Immature natural killer cell (primary cell): ENCODE measurements around the gene GABPB1. TPM values are rescaled to one million over a fixed set of nuclear protein-coding genes. Genes with fewer than 3 reads are reported as not detected.

Experiments
- DNase-seq, 3 donors: peaks; one replicate each; pipeline ENCODE4 v3.0.0; 2022; ENCODE audit warnings: mixed read lengths in 1 of 3
- H3K27ac Mint-ChIP-seq, 6 donors: one replicate each; pipeline ENCODE4 v1.8.0; 2020; ENCODE audit warnings: mixed read lengths in 6 of 6, mild to moderate bottlenecking in 5 of 6, inconsistent platforms in 4 of 6, moderate library complexity in 3 of 6
- H3K27me3 Mint-ChIP-seq, 3 donors: one replicate each; pipeline ENCODE4 v1.8.0; 2020 to 2021; ENCODE audit warnings: low read depth in 3 of 3, mild to moderate bottlenecking in 3 of 3, mixed read lengths in 3 of 3, moderate library complexity in 3 of 3, inconsistent platforms in 1 of 3
- H3K36me3 Mint-ChIP-seq, 3 donors: one replicate each; pipeline ENCODE4 v1.8.0; 2020; ENCODE audit warnings: mixed read lengths in 3 of 3, inconsistent platforms in 2 of 3, mild to moderate bottlenecking in 2 of 3
- H3K4me1 Mint-ChIP-seq, 2 donors: one replicate each; pipeline ENCODE4 v1.8.0; 2020; ENCODE audit warnings: inconsistent platforms in 2 of 2, mild to moderate bottlenecking in 2 of 2, mixed read lengths in 2 of 2, moderate library complexity in 1 of 2
- H3K4me3 Mint-ChIP-seq, 5 donors: one replicate each; pipeline ENCODE4 v1.8.0; 2020; ENCODE audit warnings: mild to moderate bottlenecking in 5 of 5, mixed read lengths in 5 of 5, inconsistent platforms in 3 of 5, moderate library complexity in 3 of 5
- H3K9me3 Mint-ChIP-seq, 6 donors: one replicate each; pipeline ENCODE4 v1.8.0; 2020; ENCODE audit warnings: mild to moderate bottlenecking in 6 of 6, mixed read lengths in 6 of 6, inconsistent platforms in 4 of 6, moderate library complexity in 3 of 6
- polyA plus RNA-seq, 3 donors: library from polyadenylated mRNA; unstranded; fragments of 300-500 nt; fragmentation: Illumina TruSeq; gene quantifications; one replicate each; pipeline ENCODE4 v1.2.3, GENCODE V29; 2021

Gene GABPB1
- polyA plus RNA-seq, 3 donors from 2014 or later = 31.0 to 61.9 (median 33.1) TPM

GRCh38 chr15:50361756-50362155, 6.8 kb upstream of the GABPB1 start:
- DNase-seq = no peak
- H3K4me1 Mint-ChIP-seq = peaks cover 11 to 16% of the 10 kb centered on the region in 2 donors
- H3K4me3 Mint-ChIP-seq = no peak overlapping the region
- peaks cover 0 to 2% (median 0%) of the 10 kb centered on the region in 3 donors for H3K27me3 Mint-ChIP-seq
- no peaks in the 10 kb centered on the region for H3K9me3 Mint-ChIP-seq
- peak overlapping the region in 3 of 6 donors; percentile 17 to 55 (median 39) for H3K27ac Mint-ChIP-seq
- peaks cover 0 to 24% (median 7%) of the 10 kb centered on the region in 3 donors for H3K36me3 Mint-ChIP-seq

GRCh38 chr15:50358845-50359244, 3.8 kb upstream of the GABPB1 start:
- H3K4me1 Mint-ChIP-seq = peaks cover 27 to 33% of the 10 kb centered on the region in 2 donors
- DNase-seq = no peak
- H3K27ac Mint-ChIP-seq = no peak overlapping the region
- H3K9me3 Mint-ChIP-seq = peaks cover 0 to 2% (median 0%) of the 10 kb centered on the region in 6 donors
- H3K27me3 Mint-ChIP-seq = peaks cover 20 to 23% (median 22%) of the 10 kb centered on the region in 3 donors
- H3K36me3 Mint-ChIP-seq = peaks cover 2 to 27% (median 7%) of the 10 kb centered on the region in 3 donors
- no peak overlapping the region for H3K4me3 Mint-ChIP-seq

- H3K4me1 Mint-ChIP-seq = peaks cover 52 to 57% of the 10 kb centered on the region in 2 donors
- H3K36me3 Mint-ChIP-seq = peaks cover 7 to 15% (median 9%) of the 10 kb centered on the region in 3 donors
- DNase-seq = no peak
- peaks cover 27 to 32% (median 31%) of the 10 kb centered on the region in 3 donors for H3K27me3 Mint-ChIP-seq
- peaks cover 0 to 2% (median 0%) of the 10 kb centered on the region in 6 donors for H3K9me3 Mint-ChIP-seq
- peak overlapping the region; percentile 98 to 100 (median 100) for H3K27ac Mint-ChIP-seq
- H3K4me3 Mint-ChIP-seq = peak overlapping the region; percentile 93 to 99 (median 97)
Measured at GRCh38 chr15:50355980-50356379, 982 bp upstream of the GABPB1 start.

DNA sequence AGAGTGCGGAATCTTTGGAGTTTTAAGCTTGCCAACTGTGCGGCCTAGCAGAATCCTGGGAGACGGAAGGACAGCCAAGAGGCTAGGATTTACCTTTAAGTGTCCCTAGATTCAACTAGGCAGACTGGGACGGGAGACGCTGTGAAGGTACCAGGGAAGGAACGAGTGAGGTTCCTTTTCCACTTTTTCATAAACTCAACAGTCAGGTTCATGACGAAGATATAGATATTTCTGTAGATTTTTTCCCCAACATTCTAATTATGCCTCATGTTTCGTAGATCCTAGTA, 564 bp upstream of the GABPB1 start:
- peak overlapping the region; percentile 93 to 99 (median 97) for H3K4me3 Mint-ChIP-seq
- peaks cover 0 to 2% (median 0%) of the 10 kb centered on the region in 6 donors for H3K9me3 Mint-ChIP-seq
- H3K36me3 Mint-ChIP-seq = peaks cover 7 to 15% (median 9%) of the 10 kb centered on the region in 3 donors
- peaks cover 56 to 62% of the 10 kb centered on the region in 2 donors for H3K4me1 Mint-ChIP-seq
- peak overlapping the region; percentile 98 to 100 (median 100) for H3K27ac Mint-ChIP-seq
- peaks cover 27 to 32% (median 31%) of the 10 kb centered on the region in 3 donors for H3K27me3 Mint-ChIP-seq
- DNase-seq = no peak

DNA sequence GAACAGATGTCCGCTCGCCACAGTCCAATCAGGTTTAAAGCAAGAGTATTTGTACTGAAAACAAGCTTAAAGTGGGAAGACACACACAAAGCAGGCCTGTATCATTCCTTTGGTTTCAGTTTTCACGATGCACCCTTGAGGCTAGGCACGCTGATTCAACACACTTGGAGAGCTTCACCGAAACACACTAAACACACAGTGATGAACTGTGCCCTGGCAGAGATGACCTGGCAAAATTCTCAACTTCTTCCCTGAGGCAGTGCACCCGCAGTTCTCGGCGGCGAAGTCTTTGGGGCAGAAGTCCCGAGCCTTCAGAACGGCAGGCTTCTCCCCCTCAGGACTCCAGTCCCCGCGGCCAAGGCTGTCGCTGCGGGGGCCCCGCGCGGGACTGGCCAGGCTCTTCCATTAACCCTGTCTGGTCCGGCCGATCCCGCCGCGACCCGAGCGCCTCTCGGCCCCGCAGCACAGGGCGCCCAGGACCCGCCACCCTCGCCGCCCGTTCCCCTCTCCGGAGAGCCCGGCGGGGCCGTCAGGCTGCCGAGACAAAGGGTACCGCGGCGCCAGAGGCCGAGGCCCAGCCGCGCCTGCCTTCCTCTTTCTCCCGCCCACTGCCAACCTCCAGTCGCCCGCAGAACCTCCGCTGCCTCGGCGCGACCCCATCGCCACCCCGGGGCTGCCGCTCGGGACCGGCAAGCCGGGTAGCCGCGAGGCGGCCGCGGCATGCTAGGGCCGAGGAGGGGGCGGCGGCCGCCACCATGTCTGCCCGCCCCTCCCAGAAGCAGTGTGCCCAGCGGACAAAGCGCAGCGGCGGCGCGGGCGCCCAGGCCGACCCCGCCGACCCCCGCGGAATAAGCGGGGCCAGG, 792 bp downstream of the GABPB1 start:
- Mint-ChIP-seq H3K4me3 (peak overlapping the region; percentile 93 to 99 (median 97)), H3K27ac (peak overlapping the region; percentile 98 to 100 (median 100)), H3K9me3 (peaks cover 0 to 2% (median 0%) of the 10 kb centered on the region in 6 donors), H3K4me1 (peaks cover 69 to 75% of the 10 kb centered on the region in 2 donors), H3K36me3 (peaks cover 7 to 15% (median 9%) of the 10 kb centered on the region in 3 donors), H3K27me3 (peaks cover 27 to 32% (median 31%) of the 10 kb centered on the region in 3 donors)
- peak; percentile 70 to 74 (median 73) for DNase-seq

DNA sequence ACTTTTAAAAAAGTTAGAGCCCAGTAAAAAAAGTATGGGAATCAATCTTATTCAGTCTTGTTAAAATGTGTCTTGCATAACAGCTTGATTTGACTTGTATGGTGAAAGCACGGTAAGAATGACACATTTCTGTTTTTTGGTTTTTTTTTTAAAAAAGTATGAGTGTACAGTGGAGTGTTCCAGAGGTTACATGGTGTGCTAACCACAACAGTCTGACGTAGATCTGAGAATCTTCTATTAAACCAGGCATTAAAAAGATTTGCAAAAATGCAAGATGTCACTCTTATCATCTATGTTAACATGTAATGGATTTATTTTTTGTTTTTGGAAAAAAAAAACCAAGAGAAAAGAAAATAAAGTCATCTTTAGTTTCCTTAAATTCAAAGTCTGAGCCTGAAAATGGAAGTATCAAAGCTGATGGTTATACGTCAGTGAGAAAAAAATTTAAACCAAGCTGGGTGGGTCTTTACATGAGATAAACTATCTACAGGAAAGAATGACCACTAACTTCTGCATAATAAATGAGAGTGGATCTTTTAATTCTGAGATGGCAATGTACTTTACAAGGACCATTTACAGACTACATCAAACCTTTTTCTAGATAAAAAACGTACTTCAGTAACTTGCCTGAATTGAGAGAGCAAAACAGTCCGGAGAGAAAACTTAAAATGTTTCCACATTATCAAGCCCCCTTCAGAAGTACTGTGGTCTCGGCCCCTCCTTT, 1.6 kb downstream of the GABPB1 start:
- H3K27ac Mint-ChIP-seq = peak overlapping the region; percentile 98 to 100 (median 100)
- peak overlapping the region; percentile 93 to 99 (median 97) for H3K4me3 Mint-ChIP-seq
- peak; percentile 81 to 87 (median 86) for DNase-seq
- peaks cover 27 to 32% (median 31%) of the 10 kb centered on the region in 3 donors for H3K27me3 Mint-ChIP-seq
- H3K4me1 Mint-ChIP-seq = peaks cover 72 to 80% of the 10 kb centered on the region in 2 donors
- peaks cover 7 to 12% (median 9%) of the 10 kb centered on the region in 3 donors for H3K36me3 Mint-ChIP-seq
- peaks cover 0 to 2% (median 0%) of the 10 kb centered on the region in 6 donors for H3K9me3 Mint-ChIP-seq

- peaks cover 0 to 2% (median 0%) of the 10 kb centered on the region in 6 donors for H3K9me3 Mint-ChIP-seq
Measured at GRCh38 chr15:50350621-50351020, 4.4 kb downstream of the GABPB1 start.

GRCh38 chr15:50345298-50345697, 9.7 kb downstream of the GABPB1 start:
- H3K27ac Mint-ChIP-seq = peak overlapping the region in 1 of 6 donors; percentile 21
- peaks cover 0 to 4% (median 4%) of the 10 kb centered on the region in 3 donors for H3K36me3 Mint-ChIP-seq
- peaks cover 31 to 62% of the 10 kb centered on the region in 2 donors for H3K4me1 Mint-ChIP-seq
- H3K9me3 Mint-ChIP-seq = no peaks in the 10 kb centered on the region
- H3K27me3 Mint-ChIP-seq = no peaks in the 10 kb centered on the region
- no peak for DNase-seq
- no peak overlapping the region for H3K4me3 Mint-ChIP-seq

More at GRCh38 chr15:50350621-50351020, 4.4 kb downstream of the GABPB1 start:
- no peak for DNase-seq
- peak overlapping the region; percentile 98 to 100 (median 100) for H3K27ac Mint-ChIP-seq
- peak overlapping the region; percentile 55 to 99 (median 93) for H3K4me3 Mint-ChIP-seq
- H3K4me1 Mint-ChIP-seq = peaks cover 64 to 80% of the 10 kb centered on the region in 2 donors
- peaks cover 20 to 26% (median 23%) of the 10 kb centered on the region in 3 donors for H3K27me3 Mint-ChIP-seq
- H3K36me3 Mint-ChIP-seq = peaks cover 0 to 9% (median 3%) of the 10 kb centered on the region in 3 donors

DNA sequence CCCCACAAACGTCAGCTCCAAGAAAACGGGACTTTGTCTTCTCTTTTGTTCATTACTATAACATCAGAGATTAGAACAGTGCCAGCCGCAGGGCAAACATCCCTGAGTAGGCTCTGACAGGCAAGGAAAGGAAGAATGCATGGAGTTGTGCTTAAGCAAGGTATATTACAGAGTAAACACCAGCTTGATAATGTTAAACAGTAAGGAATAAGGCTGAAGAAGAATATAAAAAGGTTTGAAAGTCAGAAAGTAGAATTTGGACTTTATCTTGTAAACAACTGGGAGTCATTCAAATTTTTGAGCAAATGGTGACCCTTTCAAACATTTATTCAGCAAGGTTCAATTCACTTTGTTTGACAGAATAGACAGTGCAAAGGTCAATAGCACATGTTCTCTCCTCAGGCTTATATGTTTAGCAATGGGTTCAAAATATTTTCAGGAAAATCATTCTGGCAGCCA, 11.0 kb downstream of the GABPB1 start:
- DNase-seq = no peak
- no peaks in the 10 kb centered on the region for H3K9me3 Mint-ChIP-seq
- no peak overlapping the region for H3K4me3 Mint-ChIP-seq
- peaks cover 0 to 4% (median 4%) of the 10 kb centered on the region in 3 donors for H3K36me3 Mint-ChIP-seq
- H3K4me1 Mint-ChIP-seq = peaks cover 22 to 55% of the 10 kb centered on the region in 2 donors
- H3K27ac Mint-ChIP-seq = peak overlapping the region in 4 of 6 donors; percentile 0 to 83 (median 52)
- no peaks in the 10 kb centered on the region for H3K27me3 Mint-ChIP-seq

DNA sequence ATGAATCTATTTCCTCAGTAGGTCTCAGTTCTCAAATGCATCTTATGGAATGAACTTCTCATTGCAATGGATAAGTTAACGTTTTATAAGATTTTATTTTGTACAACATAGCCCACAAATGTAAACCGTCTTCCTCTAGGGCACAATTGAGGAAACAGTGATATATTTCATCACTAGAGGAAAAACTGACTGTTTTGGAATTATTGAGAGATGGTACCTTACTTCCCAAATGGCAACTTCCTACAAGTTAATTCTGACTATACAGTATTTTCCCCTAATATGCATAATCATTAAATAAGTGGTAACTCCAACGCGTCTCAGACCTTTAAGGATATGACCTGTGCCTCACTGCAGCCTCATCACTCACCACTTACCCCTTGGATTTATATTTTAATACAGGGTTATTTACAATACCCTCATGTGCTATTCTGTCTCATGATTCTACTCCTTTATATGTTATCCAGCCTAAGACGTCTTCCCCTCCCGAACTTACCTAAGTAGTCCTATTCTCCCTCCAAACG, 13.3 kb downstream of the GABPB1 start:
- no peak for DNase-seq
- Mint-ChIP-seq H3K36me3 (peaks cover 0 to 4% (median 4%) of the 10 kb centered on the region in 3 donors), H3K4me1 (peaks cover 20 to 44% of the 10 kb centered on the region in 2 donors), H3K9me3 (no peaks in the 10 kb centered on the region), H3K27ac (no peak overlapping the region), H3K27me3 (no peaks in the 10 kb centered on the region), H3K4me3 (no peak overlapping the region)

- no peak overlapping the region for H3K27ac Mint-ChIP-seq
- H3K36me3 Mint-ChIP-seq = peaks cover 0 to 4% (median 4%) of the 10 kb centered on the region in 3 donors
- DNase-seq = no peak
- no peak overlapping the region for H3K4me3 Mint-ChIP-seq
- no peaks in the 10 kb centered on the region for H3K27me3 Mint-ChIP-seq
- H3K9me3 Mint-ChIP-seq = no peaks in the 10 kb centered on the region
- H3K4me1 Mint-ChIP-seq = peaks cover 16 to 34% of the 10 kb centered on the region in 2 donors
Measured at GRCh38 chr15:50340416-50340815, 14.6 kb downstream of the GABPB1 start.

- H3K9me3 Mint-ChIP-seq = no peaks in the 10 kb centered on the region
- H3K4me3 Mint-ChIP-seq = no peak overlapping the region
- no peak for DNase-seq
- peaks cover 15 to 33% of the 10 kb centered on the region in 2 donors for H3K4me1 Mint-ChIP-seq
- peak overlapping the region in 2 of 6 donors; percentile 42 to 62 for H3K27ac Mint-ChIP-seq
- no peaks in the 10 kb centered on the region for H3K27me3 Mint-ChIP-seq
- H3K36me3 Mint-ChIP-seq = peaks cover 0 to 4% (median 0%) of the 10 kb centered on the region in 3 donors
Measured at GRCh38 chr15:50339717-50340116, 15.3 kb downstream of the GABPB1 start.

- peaks cover 16 to 19% of the 10 kb centered on the region in 2 donors for H3K4me1 Mint-ChIP-seq
- H3K27ac Mint-ChIP-seq = peak overlapping the region in 2 of 6 donors; percentile 50 to 80
- H3K9me3 Mint-ChIP-seq = no peaks in the 10 kb centered on the region
- DNase-seq = no peak
- H3K4me3 Mint-ChIP-seq = no peak overlapping the region
- H3K27me3 Mint-ChIP-seq = no peaks in the 10 kb centered on the region
- H3K36me3 Mint-ChIP-seq = peaks cover 0 to 9% (median under 1%) of the 10 kb centered on the region in 3 donors
Measured at GRCh38 chr15:50335251-50335650, 19.7 kb downstream of the GABPB1 start.
